NCI-H2081 treated with DMSO at 0.1 percent for 48 hours (cell line): ENCODE measurements around the gene NLGN1.

ENCODE experiments used
- DNase-seq: peaks from one replicate; lab custom pipeline; 2025; lab: John Stamatoyannopoulos, UW

NLGN1 gene

GRCh38 chr3:174280186-174280585 is 882.6 kb downstream of the NLGN1 start:
- no peak for DNase-seq

GRCh38 chr3:174285242-174285864 is 887.8 kb downstream of the NLGN1 start:
- no peak for DNase-seq

- no peak for DNase-seq
These were observed 890.2 kb downstream of the NLGN1 start for GRCh38 chr3:174287705-174288104.

GRCh38 chr3:174294616-174295015 is 897.1 kb downstream of the NLGN1 start:
- no peak for DNase-seq

- no peak for DNase-seq
These were observed 898.0 kb downstream of the NLGN1 start for GRCh38 chr3:174295306-174296092.

GRCh38 chr3:174302746-174303315 is 905.3 kb downstream of the NLGN1 start:
- DNase-seq: no peak

GRCh38 chr3:174303907-174304560 is 906.5 kb downstream of the NLGN1 start:
- DNase-seq: no peak

- no peak for DNase-seq
These were observed 911.2 kb downstream of the NLGN1 start for GRCh38 chr3:174308736-174309135.

- no peak for DNase-seq
These were observed 913.0 kb downstream of the NLGN1 start for GRCh38 chr3:174310475-174310983.

- no peak for DNase-seq
These were observed 917.7 kb downstream of the NLGN1 start for GRCh38 chr3:174315225-174315624.

GRCh38 chr3:174317005-174317404 is 919.5 kb downstream of the NLGN1 start:
- DNase-seq: no peak

- no peak for DNase-seq
These were observed 920.6 kb downstream of the NLGN1 start for GRCh38 chr3:174318181-174318580.

- DNase-seq: no peak
These were observed 924.0 kb downstream of the NLGN1 start for GRCh38 chr3:174321548-174321947.

GRCh38 chr3:174322789-174323188 is 925.2 kb downstream of the NLGN1 start:
- no peak for DNase-seq

- no peak for DNase-seq
These were observed 927.6 kb downstream of the NLGN1 start for GRCh38 chr3:174325171-174325570.

GRCh38 chr3:174325834-174326700 is 928.5 kb downstream of the NLGN1 start:
- DNase-seq: no peak

GRCh38 chr3:174329321-174329720 is 931.8 kb downstream of the NLGN1 start:
- DNase-seq: no peak

- no peak for DNase-seq
These were observed 932.8 kb downstream of the NLGN1 start for GRCh38 chr3:174330303-174330702.

GRCh38 chr3:174331095-174331800 is 933.7 kb downstream of the NLGN1 start:
- no peak for DNase-seq

- no peak for DNase-seq
These were observed 934.8 kb downstream of the NLGN1 start for GRCh38 chr3:174332391-174332790.

GRCh38 chr3:174333640-174334039 is 936.1 kb downstream of the NLGN1 start:
- DNase-seq: no peak
